Large intestine (tissue), 1 donor: Measurements from ENCODE around the gene CACTIN. TPM values are rescaled to one million over a fixed set of nuclear protein-coding genes. Genes with fewer than 3 reads are reported as not detected.

Source experiments
- polyA plus RNA-seq: library from polyadenylated mRNA; unstranded; fragments of 120-200 nt; gene quantifications from one replicate; pipeline ENCODE4 v1.2.1, GENCODE V29; 2013

Gene CACTIN
- polyA plus RNA-seq, 1 donor, result 17.5 TPM

Other genes starting within 250 kb of the CACTIN start
- gene SMIM24, start 146.3 kb downstream of the CACTIN start, polyA plus RNA-seq, result 625 TPM
- gene SMIM44, start 143.3 kb downstream of the CACTIN start, polyA plus RNA-seq, result 1.6 TPM
- gene DOHH, start 126.1 kb downstream of the CACTIN start, polyA plus RNA-seq, result 12.1 TPM
- gene FZR1, start 120.5 kb downstream of the CACTIN start, polyA plus RNA-seq, result 42.5 TPM
- 3.2 TPM for gene TEKTIP1, start 87.6 kb downstream of the CACTIN start, polyA plus RNA-seq
- gene MFSD12, start 69.2 kb downstream of the CACTIN start, polyA plus RNA-seq, result 33.7 TPM
- gene HMG20B, start 53.8 kb downstream of the CACTIN start, polyA plus RNA-seq, result 59.6 TPM
- gene GIPC3, start 41.3 kb downstream of the CACTIN start, polyA plus RNA-seq, result 1.6 TPM
- 1.3 TPM for gene TBXA2R, start 19.9 kb downstream of the CACTIN start, polyA plus RNA-seq
- 23.0 TPM for gene PIP5K1C, start 73.7 kb upstream of the CACTIN start, polyA plus RNA-seq
- 73.4 TPM for gene TJP3, start 81.6 kb upstream of the CACTIN start, polyA plus RNA-seq
- 21.1 TPM for gene APBA3, start 134.9 kb upstream of the CACTIN start, polyA plus RNA-seq
- gene MRPL54, start 135.9 kb upstream of the CACTIN start, polyA plus RNA-seq, result 52.1 TPM
- gene RAX2, start 145.4 kb upstream of the CACTIN start, polyA plus RNA-seq, result 0.01 TPM
- 4.9 TPM for gene MATK, start 159.6 kb upstream of the CACTIN start, polyA plus RNA-seq
- gene ZFR2, start 242.2 kb upstream of the CACTIN start, polyA plus RNA-seq, result 1.8 TPM